ENCODE measurements around the gene IL5RA.
A peak's percentile ranks its signal among the peaks of the same experiment; 100 is the strongest.

Gene IL5RA

DNA sequence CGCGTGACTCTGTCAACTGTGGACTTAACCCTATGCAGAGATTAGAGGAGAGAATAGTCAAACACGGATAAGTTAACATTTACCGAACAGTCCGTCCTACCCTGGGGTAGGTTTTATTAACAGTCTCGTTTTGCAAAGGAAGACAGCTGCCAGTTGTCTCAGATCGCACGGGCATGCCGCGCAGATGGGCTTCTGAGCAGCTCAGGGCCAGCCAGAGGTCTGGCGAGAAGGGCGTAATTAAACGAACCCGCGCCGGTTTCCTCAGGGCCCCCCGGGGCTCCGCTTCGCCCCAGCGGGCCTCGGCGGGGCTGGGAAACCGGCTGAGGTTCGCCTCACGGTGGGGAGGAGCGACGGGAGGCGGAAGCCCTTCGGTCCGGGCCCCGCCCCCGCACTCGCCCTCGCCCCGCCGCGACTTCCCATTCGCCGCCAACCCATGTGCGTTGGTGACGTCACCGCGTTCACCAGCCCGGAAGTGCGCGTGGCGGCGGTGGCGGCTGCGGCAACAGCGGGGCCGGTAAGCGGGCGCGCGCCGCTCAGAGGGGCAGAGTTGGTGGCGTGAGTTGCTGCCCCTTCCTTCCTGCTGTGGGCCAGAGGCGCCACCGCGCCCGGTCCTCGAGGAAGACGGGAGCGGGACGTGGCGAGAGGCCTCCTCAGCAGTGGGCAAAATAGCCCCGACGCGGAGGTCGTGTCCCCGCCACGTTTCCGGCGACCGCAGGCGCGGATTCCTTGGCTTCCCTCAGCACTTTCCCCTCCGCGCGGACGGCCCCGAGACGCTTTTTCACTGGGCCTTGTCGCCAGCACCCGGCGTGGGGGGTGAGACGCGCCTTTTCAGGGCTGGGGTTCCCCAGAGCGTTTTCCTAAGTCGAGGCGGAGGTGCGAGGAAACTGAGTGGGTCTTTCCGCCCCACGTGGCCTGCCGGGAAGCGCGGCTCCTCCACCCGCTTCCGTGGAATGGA, 16.6 kb upstream of the IL5RA start, which contains the start of gene TRNT1:
Gene TRNT1 (plus strand): TSS at position 464 of the 955 bp plus-strand sequence. CDS start 2,101 bp downstream, outside the sequence.
- peak within 1 kb of the TSS; percentile 90 for H3K4me3 ChIP-seq (ENCODE audit: low read depth, low read length)
- in situ Hi-C loops (cut with HindIII; ENCODE audit: low sequenced_read_pairs): no loop called here
- DNase-seq (ENCODE audit: low read depth): peak; percentile 81
- TF ChIP-seq, protein P1, sequence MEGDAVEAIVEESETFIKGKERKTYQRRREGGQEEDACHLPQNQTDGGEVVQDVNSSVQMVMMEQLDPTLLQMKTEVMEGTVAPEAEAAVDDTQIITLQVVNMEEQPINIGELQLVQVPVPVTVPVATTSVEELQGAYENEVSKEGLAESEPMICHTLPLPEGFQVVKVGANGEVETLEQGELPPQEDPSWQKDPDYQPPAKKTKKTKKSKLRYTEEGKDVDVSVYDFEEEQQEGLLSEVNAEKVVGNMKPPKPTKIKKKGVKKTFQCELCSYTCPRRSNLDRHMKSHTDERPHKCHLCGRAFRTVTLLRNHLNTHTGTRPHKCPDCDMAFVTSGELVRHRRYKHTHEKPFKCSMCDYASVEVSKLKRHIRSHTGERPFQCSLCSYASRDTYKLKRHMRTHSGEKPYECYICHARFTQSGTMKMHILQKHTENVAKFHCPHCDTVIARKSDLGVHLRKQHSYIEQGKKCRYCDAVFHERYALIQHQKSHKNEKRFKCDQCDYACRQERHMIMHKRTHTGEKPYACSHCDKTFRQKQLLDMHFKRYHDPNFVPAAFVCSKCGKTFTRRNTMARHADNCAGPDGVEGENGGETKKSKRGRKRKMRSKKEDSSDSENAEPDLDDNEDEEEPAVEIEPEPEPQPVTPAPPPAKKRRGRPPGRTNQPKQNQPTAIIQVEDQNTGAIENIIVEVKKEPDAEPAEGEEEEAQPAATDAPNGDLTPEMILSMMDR (IDR thresholded peaks at IDR 0.05; ENCODE audit: low read depth, low read length, missing control alignments): no peak

DNA sequence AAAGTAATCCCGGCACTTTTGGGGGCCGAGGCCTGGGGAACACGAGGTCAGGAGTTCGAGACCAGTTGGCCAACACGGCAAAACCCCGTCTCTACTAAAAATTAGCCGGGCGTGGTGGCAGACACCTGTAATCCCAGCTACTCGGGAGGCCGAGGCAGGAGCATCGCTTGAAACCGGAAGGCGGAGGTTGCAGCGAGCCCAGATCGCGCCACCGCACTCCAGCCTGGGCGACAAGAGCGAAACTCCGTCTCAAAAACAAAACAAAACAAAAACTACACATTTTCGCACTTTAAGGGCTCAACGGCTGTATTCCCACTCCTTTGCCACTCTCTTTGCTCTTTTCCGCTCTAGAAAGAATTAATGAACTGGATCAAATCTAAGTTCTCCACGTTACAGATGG, 15.8 kb upstream of the IL5RA start:
- no peak for DNase-seq (ENCODE audit: low read depth)
- peak overlapping the region; percentile 90 for H3K4me3 ChIP-seq (ENCODE audit: low read depth, low read length)
- TF ChIP-seq, protein P1 (IDR thresholded peaks at IDR 0.05; ENCODE audit: low read depth, low read length, missing control alignments): no peak
- in situ Hi-C loops (cut with HindIII; ENCODE audit: low sequenced_read_pairs): no loop called here

GRCh38 chr3:3119393-3119851, 9.2 kb upstream of the IL5RA start:
- TF ChIP-seq, protein P1 (IDR thresholded peaks at IDR 0.05; ENCODE audit: low read depth, low read length, missing control alignments): no peak
- DNase-seq (ENCODE audit: low read depth): no peak

DNA sequence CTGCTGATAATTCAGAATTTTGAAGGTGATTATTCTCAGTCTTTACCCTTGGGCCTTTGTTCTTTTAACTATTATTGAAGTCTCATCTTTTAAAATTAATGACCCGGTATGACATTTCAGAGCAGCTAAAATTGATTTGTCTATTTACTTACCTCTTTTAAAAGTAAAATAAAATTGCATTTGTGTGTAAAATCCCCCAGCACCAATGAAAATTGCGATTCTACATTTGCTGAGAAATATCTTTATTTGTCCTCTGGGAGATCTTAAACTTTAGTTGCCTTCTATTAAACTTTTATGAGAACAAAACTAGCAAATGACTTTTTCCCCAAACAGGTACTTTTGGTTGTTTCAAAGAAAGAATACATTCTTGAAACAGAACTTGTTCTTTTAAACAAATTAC, 7.5 kb upstream of the IL5RA start:
- TF ChIP-seq, protein P1 (IDR thresholded peaks at IDR 0.05; ENCODE audit: low read depth, low read length, missing control alignments): no peak
- no peak overlapping the region for H3K4me3 ChIP-seq (ENCODE audit: low read depth, low read length)
- no peak for DNase-seq (ENCODE audit: low read depth)
- in situ Hi-C loops (cut with HindIII; ENCODE audit: low sequenced_read_pairs): no loop called here

More at GRCh38 chr3:3119393-3119851, 9.2 kb upstream of the IL5RA start:
- no peak overlapping the region for H3K4me3 ChIP-seq (ENCODE audit: low read depth, low read length)
- in situ Hi-C loops (cut with HindIII; ENCODE audit: low sequenced_read_pairs): no loop called here

DNA sequence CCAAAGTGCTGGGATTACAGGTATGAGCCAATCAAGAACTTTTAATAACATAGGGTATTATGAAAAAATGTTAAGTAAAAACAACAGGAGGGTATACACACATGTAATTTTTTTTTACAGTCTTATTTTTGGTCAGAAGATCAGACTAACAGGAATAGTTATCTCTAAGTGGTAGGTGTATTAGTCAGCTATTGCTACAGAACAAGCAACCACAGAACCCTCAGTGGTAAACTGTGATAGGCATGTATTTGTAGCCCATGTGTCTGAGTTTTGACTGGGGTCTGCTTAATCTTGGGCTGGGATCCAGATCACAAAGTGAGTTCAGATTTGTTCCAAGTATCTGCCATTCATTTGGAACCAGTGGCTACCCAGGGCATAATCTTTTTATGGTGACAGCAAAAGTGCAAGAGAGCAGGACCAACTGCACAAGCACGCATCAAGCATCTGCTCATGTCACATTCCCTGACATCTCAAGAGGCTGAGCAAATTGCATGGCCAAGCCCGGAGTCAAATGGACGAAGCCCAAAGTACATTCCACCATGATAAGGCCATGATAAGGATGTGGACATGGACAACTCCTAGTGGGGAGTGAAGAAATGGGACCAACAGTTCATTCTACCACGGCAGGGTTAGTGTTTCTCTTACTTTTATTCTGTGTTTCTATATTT, 3.0 kb upstream of the IL5RA start:
- H3K4me3 ChIP-seq (ENCODE audit: low read depth, low read length): no peak overlapping the region
- TF ChIP-seq, protein P1 (IDR thresholded peaks at IDR 0.05; ENCODE audit: low read depth, low read length, missing control alignments): no peak
- in situ Hi-C loops (cut with HindIII; ENCODE audit: low sequenced_read_pairs): no loop called here
- DNase-seq (ENCODE audit: low read depth): no peak

DNA sequence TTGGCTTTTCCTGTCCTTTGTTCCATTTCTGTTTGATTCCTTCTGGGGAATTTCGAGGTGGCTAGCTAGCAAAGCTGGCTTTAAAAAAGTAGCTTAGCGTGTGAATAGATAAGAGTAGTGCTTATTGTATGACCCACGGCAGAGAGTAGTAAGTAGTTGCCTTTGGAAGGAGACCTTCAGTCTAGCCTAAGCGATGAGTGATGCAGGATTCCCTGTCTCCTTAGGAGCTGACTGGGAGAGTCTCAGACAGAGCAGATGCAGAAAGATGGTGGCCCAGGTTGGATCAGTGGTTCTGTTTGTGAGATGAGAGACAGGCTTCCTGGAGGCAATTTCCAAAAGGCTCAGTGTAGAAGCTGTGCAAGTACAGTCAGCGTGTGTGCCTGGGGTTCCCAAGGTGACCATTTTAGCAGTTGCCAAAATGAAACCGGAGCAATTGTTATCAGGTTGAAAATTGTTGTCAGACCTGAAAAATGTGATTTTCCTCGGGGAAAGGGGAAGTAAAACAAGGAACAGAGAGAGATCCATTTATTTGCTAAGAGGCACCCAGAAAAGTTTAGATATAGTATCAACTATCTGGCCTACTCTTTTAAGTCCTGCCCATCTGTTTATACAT, 681 bp upstream of the IL5RA start:
- TF ChIP-seq, protein P1 (IDR thresholded peaks at IDR 0.05; ENCODE audit: low read depth, low read length, missing control alignments): no peak
- no peak overlapping the region for H3K4me3 ChIP-seq (ENCODE audit: low read depth, low read length)
- DNase-seq (ENCODE audit: low read depth): no peak
- in situ Hi-C loops (cut with HindIII; ENCODE audit: low sequenced_read_pairs): no loop called here
